ENCODE data around the gene SERPINA4.
A peak's percentile ranks its signal among the peaks of the same experiment; 100 is the strongest.

The SERPINA4 gene

GRCh38 chr14:94542811-94543440 is 18.3 kb upstream of the SERPINA4 start:
- DNase-seq (ENCODE audit: low spot score), result no peak

GRCh38 chr14:94543449-94544124 is 17.7 kb upstream of the SERPINA4 start:
- DNase-seq (ENCODE audit: low spot score), result no peak

- no peak for DNase-seq (ENCODE audit: low spot score)
These were observed 16.5 kb upstream of the SERPINA4 start for GRCh38 chr14:94544726-94545125.

GRCh38 chr14:94545131-94545841 is 16.0 kb upstream of the SERPINA4 start:
- no peak for DNase-seq (ENCODE audit: low spot score)

GRCh38 chr14:94547151-94547680 is 14.0 kb upstream of the SERPINA4 start:
- DNase-seq (ENCODE audit: low spot score), result no peak

GRCh38 chr14:94547726-94548125 is 13.5 kb upstream of the SERPINA4 start:
- DNase-seq (ENCODE audit: low spot score), result no peak

- DNase-seq (ENCODE audit: low spot score), result no peak
These were observed 12.9 kb upstream of the SERPINA4 start for GRCh38 chr14:94548131-94548998.

GRCh38 chr14:94548999-94549985 is 11.9 kb upstream of the SERPINA4 start:
- DNase-seq (ENCODE audit: low spot score), result peak; percentile 74

- DNase-seq (ENCODE audit: low spot score), result no peak
These were observed 11.2 kb upstream of the SERPINA4 start for GRCh38 chr14:94550041-94550440.

GRCh38 chr14:94555991-94556390 is 5.3 kb upstream of the SERPINA4 start:
- no peak for DNase-seq (ENCODE audit: low spot score)

GRCh38 chr14:94557327-94557726 is 3.9 kb upstream of the SERPINA4 start:
- DNase-seq (ENCODE audit: low spot score), result no peak

GRCh38 chr14:94558842-94559241 is 2.4 kb upstream of the SERPINA4 start:
- DNase-seq (ENCODE audit: low spot score), result no peak

GRCh38 chr14:94559638-94560290 is 1.5 kb upstream of the SERPINA4 start:
- no peak for DNase-seq (ENCODE audit: low spot score)

GRCh38 chr14:94560291-94560665 is 964 bp upstream of the SERPINA4 start:
- DNase-seq (ENCODE audit: low spot score), result no peak

- DNase-seq (ENCODE audit: low spot score), result no peak
These were observed 391 bp downstream of the SERPINA4 start for GRCh38 chr14:94561656-94562010.

- DNase-seq (ENCODE audit: low spot score), result no peak
These were observed 780 bp downstream of the SERPINA4 start for GRCh38 chr14:94562022-94562421.

- DNase-seq (ENCODE audit: low spot score), result no peak
These were observed 2.0 kb downstream of the SERPINA4 start for GRCh38 chr14:94562941-94563883.

- DNase-seq (ENCODE audit: low spot score), result no peak
These were observed 3.1 kb downstream of the SERPINA4 start for GRCh38 chr14:94564381-94564780.

- DNase-seq (ENCODE audit: low spot score), result no peak
These were observed 6.9 kb downstream of the SERPINA4 start for GRCh38 chr14:94568186-94568585.
